ENCODE data around the gene CTNNA3.

The CTNNA3 gene

DNA sequence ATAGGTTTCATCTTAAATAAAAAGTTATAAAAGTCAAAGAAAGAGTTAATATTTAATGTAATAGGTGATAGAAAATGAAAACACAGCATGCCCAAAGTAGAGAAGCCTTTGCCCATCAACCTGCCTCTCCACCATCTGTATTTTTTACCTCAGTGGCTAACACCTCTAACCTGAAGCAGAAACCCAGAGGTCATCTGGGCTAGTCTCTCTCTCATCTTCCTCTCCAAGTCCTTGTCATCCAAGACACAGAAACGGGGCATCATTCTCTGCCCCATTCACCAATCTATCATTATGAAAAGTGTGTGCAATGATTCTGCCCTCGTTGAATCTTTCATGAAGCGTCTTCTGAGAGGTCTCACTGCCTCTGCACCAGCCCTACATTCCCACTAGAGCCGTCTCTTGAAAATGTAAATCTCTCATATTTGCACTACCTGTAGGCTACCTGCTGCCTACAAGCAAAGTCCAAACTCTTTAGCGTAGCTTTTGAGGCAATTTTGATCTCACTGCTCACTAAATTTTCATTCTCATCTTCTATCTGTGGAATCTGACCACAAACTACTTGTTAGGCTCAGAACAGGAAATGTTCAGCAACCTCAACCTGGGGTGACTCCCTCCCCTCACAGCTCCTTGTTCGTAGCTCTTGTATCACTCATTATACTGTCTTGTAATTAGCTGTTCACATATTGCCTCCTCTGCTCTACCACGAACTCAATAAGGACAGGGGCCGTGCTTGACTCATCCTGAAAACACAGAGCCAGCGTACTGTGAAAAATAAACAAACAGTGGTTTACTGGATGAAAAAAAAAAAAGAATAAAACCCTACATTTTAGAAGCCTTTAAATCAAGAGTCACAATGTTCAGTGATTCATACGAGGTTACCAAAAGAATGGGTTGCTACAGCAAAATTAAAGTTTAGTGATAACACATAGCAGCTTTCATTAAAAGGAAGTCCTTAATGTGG lies 83.1 kb downstream of the CTNNA3 start:
- no peak overlapping the region for H3K4me3 ChIP-seq (ENCODE audit: low read length)
- no peak for DNase-seq (ENCODE audit: low read depth)
- TF ChIP-seq CTCF (conservative IDR thresholded peaks at IDR 0.05; ENCODE audit: low read depth, low read length), result no peak

DNA sequence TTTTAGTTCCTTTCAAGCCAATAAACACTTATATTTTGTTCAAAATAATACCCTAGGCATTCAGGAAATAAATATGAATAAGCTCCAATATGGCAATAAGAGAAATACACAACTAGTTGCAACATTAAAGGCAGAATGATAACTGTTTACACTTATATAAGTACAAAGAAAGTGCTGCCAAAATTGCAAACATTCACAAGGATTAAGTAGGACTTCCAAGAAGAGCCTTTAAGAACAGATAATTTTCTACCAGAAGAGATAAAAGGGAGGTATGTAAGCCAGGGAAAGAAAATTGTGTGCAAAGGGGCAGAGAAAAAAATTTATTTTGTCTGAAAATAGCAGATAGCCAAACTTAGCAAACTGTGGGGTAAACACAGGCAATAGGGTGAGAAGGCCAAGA lies 83.8 kb downstream of the CTNNA3 start:
- H3K4me3 ChIP-seq (ENCODE audit: low read length), result no peak overlapping the region
- no peak for TF ChIP-seq CTCF (conservative IDR thresholded peaks at IDR 0.05; ENCODE audit: low read depth, low read length)
- no peak for DNase-seq (ENCODE audit: low read depth)

DNA sequence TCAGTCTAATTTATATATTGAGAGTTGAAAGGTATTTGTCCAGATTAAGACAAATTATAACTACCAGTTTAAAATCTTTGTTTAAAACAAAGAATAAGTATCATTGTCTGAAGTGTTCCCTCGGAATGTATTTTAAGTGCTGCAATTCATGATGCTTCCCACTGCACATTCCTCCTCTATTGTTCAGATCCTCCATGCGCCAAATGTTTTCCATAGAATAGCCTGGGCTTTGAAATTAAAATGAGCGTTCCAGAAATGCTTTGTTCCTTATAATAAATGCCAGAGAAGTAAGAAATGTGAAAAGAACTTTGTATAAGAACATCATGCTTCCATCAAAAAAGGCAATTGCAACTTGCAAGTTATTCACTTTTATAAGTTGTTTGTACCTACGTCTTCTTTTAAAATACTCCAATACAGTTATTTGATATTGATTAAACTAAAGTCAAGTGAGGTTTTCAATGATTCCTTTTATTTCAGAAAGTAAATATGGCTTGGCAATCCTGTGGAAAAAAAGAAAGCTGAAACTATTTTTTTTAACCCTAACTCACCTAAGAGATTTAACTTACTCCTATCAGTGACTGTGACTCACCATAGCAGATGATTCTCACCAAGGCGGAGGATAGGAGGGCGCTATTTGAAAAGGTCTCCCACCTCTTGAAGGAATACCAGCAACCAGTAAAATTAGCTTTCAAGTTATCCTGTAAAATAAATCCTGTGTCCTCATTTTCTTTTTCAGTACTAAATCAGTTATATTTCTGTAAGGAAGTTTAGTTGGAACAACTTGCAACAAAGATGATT lies 85.8 kb downstream of the CTNNA3 start:
- no peak for DNase-seq (ENCODE audit: low read depth)
- TF ChIP-seq CTCF (conservative IDR thresholded peaks at IDR 0.05; ENCODE audit: low read depth, low read length), result no peak
- H3K4me3 ChIP-seq (ENCODE audit: low read length), result no peak overlapping the region

DNA sequence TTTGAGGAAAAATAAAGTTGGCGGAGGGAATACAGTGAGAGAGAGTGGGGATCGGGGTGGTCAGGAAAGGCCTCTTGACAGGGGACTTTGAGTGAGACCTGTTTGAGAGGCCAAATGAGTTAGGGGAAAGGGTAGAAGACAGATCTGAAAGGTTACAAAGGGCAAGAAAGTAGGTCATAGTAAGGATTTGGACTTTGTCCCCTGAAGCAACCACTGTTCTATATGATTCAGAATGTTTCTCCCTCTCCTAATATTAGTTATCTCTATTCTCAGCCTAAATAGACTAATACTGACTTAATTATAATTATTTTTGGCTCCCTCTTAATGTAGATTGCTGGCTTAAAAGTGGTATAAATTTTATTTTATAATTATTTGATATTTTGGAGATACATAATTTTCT lies 88.0 kb downstream of the CTNNA3 start:
- no peak for DNase-seq (ENCODE audit: low read depth)
- H3K4me3 ChIP-seq (ENCODE audit: low read length), result no peak overlapping the region
- no peak for TF ChIP-seq CTCF (conservative IDR thresholded peaks at IDR 0.05; ENCODE audit: low read depth, low read length)

DNA sequence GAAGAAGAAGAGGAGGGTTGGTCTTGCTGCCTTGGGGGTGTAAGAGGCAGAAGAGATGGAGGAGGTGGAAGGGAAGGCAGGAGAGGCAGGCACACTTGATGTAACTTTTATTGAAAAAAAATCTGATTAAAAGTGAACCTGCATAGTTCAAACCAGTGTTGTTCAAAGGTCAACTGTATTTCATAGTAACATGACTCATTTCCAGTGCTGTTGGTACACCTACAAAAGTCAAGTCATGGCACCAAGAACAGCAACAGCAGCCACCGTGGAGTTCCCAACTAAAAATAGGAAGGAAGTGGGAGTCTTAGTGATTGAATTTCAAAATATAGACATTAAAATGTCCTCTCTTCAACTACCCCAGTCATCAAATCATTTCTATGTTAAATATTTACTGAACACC lies 88.5 kb downstream of the CTNNA3 start:
- DNase-seq (ENCODE audit: low read depth), result no peak
- TF ChIP-seq CTCF (conservative IDR thresholded peaks at IDR 0.05; ENCODE audit: low read depth, low read length), result no peak
- H3K4me3 ChIP-seq (ENCODE audit: low read length), result no peak overlapping the region

DNA sequence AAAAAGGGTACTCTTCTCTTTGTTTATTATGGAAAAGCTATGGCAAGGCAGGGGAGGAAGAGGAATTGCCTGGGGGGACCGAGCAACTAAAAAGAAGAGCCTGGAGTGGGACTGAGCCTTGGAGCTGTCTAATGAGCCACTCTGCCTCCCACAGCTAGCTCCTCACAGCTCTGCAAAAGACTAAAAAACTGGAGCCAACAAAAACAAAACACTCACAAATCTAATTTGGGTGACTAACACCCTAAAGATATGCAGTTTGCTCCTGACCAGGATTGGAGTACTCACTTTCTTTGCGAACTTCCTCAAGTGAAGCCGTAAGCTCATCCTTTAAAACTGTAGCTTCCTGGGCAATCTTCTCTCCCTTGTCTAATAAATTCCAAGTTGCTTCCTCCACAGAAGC lies 89.4 kb downstream of the CTNNA3 start:
- no peak for TF ChIP-seq CTCF (conservative IDR thresholded peaks at IDR 0.05; ENCODE audit: low read depth, low read length)
- DNase-seq (ENCODE audit: low read depth), result no peak
- H3K4me3 ChIP-seq (ENCODE audit: low read length), result no peak overlapping the region

All from retinal pigment epithelial cell (primary cell).